ACC112 (cell line): Measurements from ENCODE around the gene FOXD4L1.
A peak's percentile ranks its signal among the peaks of the same experiment; 100 is the strongest.
"Not testable (repeated sequence)": the region's sequence is repeated elsewhere in the genome, so short reads cannot be mapped to it uniquely, and the experiment has no call there.

Experiments used
- H2AFZ ChIP-seq: fragments of 200-600 bp; sonication (generic); one replicate; pipeline ENCODE4 v1.6.0; 2017; ENCODE audit warnings: antibody characterized with exemption, low read length; ENCODE audit not compliant: unreplicated experiment
- H3K27ac ChIP-seq: fragments of 200-600 bp; sonication (generic); 2 replicates; pipeline ENCODE4 v1.5.1; 2014; ENCODE audit warnings: low read depth, mild to moderate bottlenecking, antibody characterized with exemption, low read length, moderate library complexity
- H3K27me3 ChIP-seq: fragments of 200-600 bp; sonication (generic); 2 replicates; pipeline ENCODE4 v1.6.1; 2014; ENCODE audit warnings: mild to moderate bottlenecking, antibody characterized with exemption, low read length, moderate library complexity, mixed read lengths; ENCODE audit not compliant: insufficient read depth
- H3K36me3 ChIP-seq: fragments of 200-600 bp; sonication (generic); 2 replicates; pipeline ENCODE4 v1.6.1; 2016; ENCODE audit warnings: mild to moderate bottlenecking, antibody characterized with exemption, low read length, moderate library complexity, mixed read lengths; ENCODE audit not compliant: insufficient read depth
- H3K4me1 ChIP-seq: fragments of 200-600 bp; sonication (generic); one replicate; pipeline ENCODE4 v1.6.1; 2016; ENCODE audit warnings: low read length, mixed read lengths; ENCODE audit not compliant: insufficient read depth, unreplicated experiment, control insufficient read depth
- H3K4me3 ChIP-seq: fragments of 200-600 bp; sonication (generic); 2 replicates; pipeline ENCODE4 v1.5.1; 2014; ENCODE audit warnings: mild to moderate bottlenecking, low read depth, low read length
- H3K79me2 ChIP-seq: fragments of 200-600 bp; sonication (generic); one replicate; pipeline ENCODE4 v1.6.0; 2016; ENCODE audit warnings: low read length; ENCODE audit not compliant: control insufficient read depth, unreplicated experiment, insufficient read depth

Gene FOXD4L1

GRCh38 chr2:113498365-113498764 lies at the start of gene FOXD4L1:
Gene FOXD4L1, plus strand, starts transcription at chr2:113498665. Its CDS starts 592 bp downstream, at chr2:113499257.
- not testable (repeated sequence) for H3K27ac ChIP-seq, H2AFZ ChIP-seq, H3K4me1 ChIP-seq, H3K36me3 ChIP-seq, H3K4me3 ChIP-seq, H3K79me2 ChIP-seq
- peaks cover 25% of the 10 kb centered on the region for H3K27me3 ChIP-seq

GRCh38 chr2:113465770-113466169 lies 32.7 kb upstream of the FOXD4L1 start:
- not testable (repeated sequence) for H2AFZ ChIP-seq, H3K27ac ChIP-seq, H3K79me2 ChIP-seq, H3K4me3 ChIP-seq, H3K4me1 ChIP-seq, H3K36me3 ChIP-seq, H3K27me3 ChIP-seq

GRCh38 chr2:113476688-113477368 lies 21.6 kb upstream of the FOXD4L1 start:
- not testable (repeated sequence) for H3K27me3 ChIP-seq, H3K79me2 ChIP-seq

GRCh38 chr2:113496527-113496926 lies 1.9 kb upstream of the FOXD4L1 start:
- not testable (repeated sequence) for H3K27me3 ChIP-seq, H3K36me3 ChIP-seq, H2AFZ ChIP-seq, H3K4me1 ChIP-seq, H3K79me2 ChIP-seq, H3K4me3 ChIP-seq, H3K27ac ChIP-seq

More at GRCh38 chr2:113476688-113477368, 21.6 kb upstream of the FOXD4L1 start:
- H3K4me3 ChIP-seq, H3K27ac ChIP-seq, H2AFZ ChIP-seq, H3K36me3 ChIP-seq, H3K4me1 ChIP-seq: not testable (repeated sequence)

- peaks cover 34% of the 10 kb centered on the region for H3K27me3 ChIP-seq
- not testable (repeated sequence) for H3K36me3 ChIP-seq, H3K4me3 ChIP-seq, H3K79me2 ChIP-seq, H3K27ac ChIP-seq, H3K4me1 ChIP-seq, H2AFZ ChIP-seq
These were observed 787 bp downstream of the FOXD4L1 start for GRCh38 chr2:113499019-113499885.

- H3K79me2 ChIP-seq, H3K36me3 ChIP-seq, H3K27ac ChIP-seq, H2AFZ ChIP-seq, H3K4me3 ChIP-seq, H3K4me1 ChIP-seq: not testable (repeated sequence)
- peaks cover 37% of the 10 kb centered on the region for H3K27me3 ChIP-seq
These were observed 1.6 kb downstream of the FOXD4L1 start for GRCh38 chr2:113499886-113500722.

GRCh38 chr2:113500723-113501038 lies 2.2 kb downstream of the FOXD4L1 start:
- not testable (repeated sequence) for H2AFZ ChIP-seq, H3K4me1 ChIP-seq, H3K27ac ChIP-seq, H3K79me2 ChIP-seq, H3K4me3 ChIP-seq, H3K36me3 ChIP-seq
- H3K27me3 ChIP-seq = peaks cover 37% of the 10 kb centered on the region

- Histone ChIP-seq H3K4me3 (peak overlapping the region; percentile 58), H3K27me3 (peaks cover 40% of the 10 kb centered on the region)
- not testable (repeated sequence) for H3K4me1 ChIP-seq, H3K36me3 ChIP-seq, H2AFZ ChIP-seq, H3K79me2 ChIP-seq, H3K27ac ChIP-seq
These were observed 4.0 kb downstream of the FOXD4L1 start for GRCh38 chr2:113502216-113503093.

GRCh38 chr2:113503094-113504042 lies 4.9 kb downstream of the FOXD4L1 start:
- H3K27me3 ChIP-seq = peaks cover 40% of the 10 kb centered on the region
- H3K79me2 ChIP-seq, H3K27ac ChIP-seq, H3K4me1 ChIP-seq, H2AFZ ChIP-seq, H3K36me3 ChIP-seq: not testable (repeated sequence)
- H3K4me3 ChIP-seq = peak overlapping the region; percentile 58
